Esophagus (tissue), 2 donors: ENCODE measurements around the gene LAMA3. TPM values are rescaled to one million over a fixed set of nuclear protein-coding genes. Genes with fewer than 3 reads are reported as not detected.

ENCODE experiments used
- H3K27ac ChIP-seq, 2 donors: one replicate each; pipeline ENCODE4 v1.5.1; 2013; ENCODE audit warnings: low read depth in 2 of 2, mild to moderate bottlenecking in 2 of 2, inconsistent platforms in 1 of 2, low read length in 1 of 2, moderate library complexity in 1 of 2
- H3K27me3 ChIP-seq, 2 donors: one replicate each; pipeline ENCODE4 v1.6.1; 2013; ENCODE audit warnings: low read length in 2 of 2, control low read depth in 1 of 2, mild to moderate bottlenecking in 1 of 2; ENCODE audit not compliant: insufficient read depth in 2 of 2, control insufficient read depth in 1 of 2
- H3K36me3 ChIP-seq, 2 donors: one replicate each; pipeline ENCODE4 v1.6.1; 2013; ENCODE audit warnings: low read length in 1 of 2; ENCODE audit not compliant: control insufficient read depth in 2 of 2, insufficient read depth in 2 of 2
- H3K4me1 ChIP-seq, 2 donors: one replicate each; pipeline ENCODE4 v1.6.1; 2013; ENCODE audit warnings: low read length in 1 of 2; ENCODE audit not compliant: control insufficient read depth in 2 of 2, insufficient read depth in 2 of 2
- H3K4me3 ChIP-seq, 2 donors: one replicate each; pipeline ENCODE4 v1.5.1; 2013; ENCODE audit warnings: low read length in 2 of 2, mild to moderate bottlenecking in 2 of 2, low read depth in 1 of 2, moderate library complexity in 1 of 2
- H3K9me3 ChIP-seq, 2 donors: one replicate each; pipeline ENCODE4 v1.6.1; 2013; ENCODE audit warnings: mild to moderate bottlenecking in 2 of 2, low read depth in 1 of 2, low read length in 1 of 2, moderate library complexity in 1 of 2; ENCODE audit not compliant: control insufficient read depth in 2 of 2, insufficient read depth in 1 of 2
- WGBS, 2 donors: extraction: QIAGEN DNeasy Blood & Tissue Kit; methylation state at CpG; one replicate each; pipeline ENCODE4 v1.1.7; 2013; 5-methylcytosine and 5-hydroxymethylcytosine counted together
- polyA plus RNA-seq, 2 donors: library from polyadenylated mRNA; stranded (reverse); fragments of 200-250 nt; gene quantifications; one replicate each; pipeline ENCODE4 v1.2.3, GENCODE V29; 2013
- donor health status: healthy with polysubstance abuse.
- donor health status: Bipolar disorder and iron deficiency.

The LAMA3 gene
- polyA plus RNA-seq, 2 donors = 8.0 to 11.5 TPM

- Histone ChIP-seq H3K4me3 (no peak overlapping the region), H3K4me1 (peaks cover 2 to 4% of the 10 kb centered on the region in 2 donors), H3K9me3 (no peaks in the 10 kb centered on the region), H3K36me3 (peaks cover 0 to 3% of the 10 kb centered on the region in 2 donors), H3K27me3 (no peaks in the 10 kb centered on the region), H3K27ac (no peak overlapping the region)
- 75 to 76% methylated on average over 8 of the region's 8 CpGs for WGBS, 2 donors
Measured at GRCh38 chr18:23648940-23649607, 40.2 kb upstream of the LAMA3 start.

GRCh38 chr18:23650968-23651927, 38.0 kb upstream of the LAMA3 start:
- Histone ChIP-seq H3K36me3 (no peaks in the 10 kb centered on the region), H3K4me3 (no peak overlapping the region), H3K27ac (peak overlapping the region; percentile 47 to 78), H3K4me1 (peaks cover 0 to 4% of the 10 kb centered on the region in 2 donors), H3K27me3 (no peaks in the 10 kb centered on the region), H3K9me3 (no peaks in the 10 kb centered on the region)
- WGBS, 2 donors = 70 to 78% methylated on average over 6 of the region's 6 CpGs

- 82 to 85% methylated on average over 6 of the region's 6 CpGs for WGBS, 2 donors
- Histone ChIP-seq H3K27ac (peak overlapping the region in 1 of 2 donors; percentile 33), H3K4me1 (peaks cover 0 to 4% of the 10 kb centered on the region in 2 donors), H3K4me3 (no peak overlapping the region), H3K9me3 (no peaks in the 10 kb centered on the region), H3K36me3 (no peaks in the 10 kb centered on the region), H3K27me3 (no peaks in the 10 kb centered on the region)
Measured at GRCh38 chr18:23652232-23652631, 37.0 kb upstream of the LAMA3 start.

- H3K27ac ChIP-seq = no peak overlapping the region
- H3K4me3 ChIP-seq = no peak overlapping the region
- peaks cover 0 to 2% of the 10 kb centered on the region in 2 donors for H3K4me1 ChIP-seq
- H3K27me3 ChIP-seq = no peaks in the 10 kb centered on the region
- H3K9me3 ChIP-seq = no peaks in the 10 kb centered on the region
- 91 to 92% methylated on average over 5 of the region's 5 CpGs for WGBS, 2 donors
- no peaks in the 10 kb centered on the region for H3K36me3 ChIP-seq
Measured at GRCh38 chr18:23658285-23658684, 31.0 kb upstream of the LAMA3 start.

GRCh38 chr18:23661735-23662308, 27.4 kb upstream of the LAMA3 start:
- Histone ChIP-seq H3K9me3 (no peaks in the 10 kb centered on the region), H3K27ac (peak overlapping the region; percentile 8 to 14), H3K27me3 (no peaks in the 10 kb centered on the region), H3K4me3 (peak overlapping the region; percentile 62 to 69), H3K36me3 (no peaks in the 10 kb centered on the region), H3K4me1 (peaks cover 0 to 2% of the 10 kb centered on the region in 2 donors)
- WGBS, 2 donors = 39 to 40% methylated on average over 9 of the region's 9 CpGs

DNA sequence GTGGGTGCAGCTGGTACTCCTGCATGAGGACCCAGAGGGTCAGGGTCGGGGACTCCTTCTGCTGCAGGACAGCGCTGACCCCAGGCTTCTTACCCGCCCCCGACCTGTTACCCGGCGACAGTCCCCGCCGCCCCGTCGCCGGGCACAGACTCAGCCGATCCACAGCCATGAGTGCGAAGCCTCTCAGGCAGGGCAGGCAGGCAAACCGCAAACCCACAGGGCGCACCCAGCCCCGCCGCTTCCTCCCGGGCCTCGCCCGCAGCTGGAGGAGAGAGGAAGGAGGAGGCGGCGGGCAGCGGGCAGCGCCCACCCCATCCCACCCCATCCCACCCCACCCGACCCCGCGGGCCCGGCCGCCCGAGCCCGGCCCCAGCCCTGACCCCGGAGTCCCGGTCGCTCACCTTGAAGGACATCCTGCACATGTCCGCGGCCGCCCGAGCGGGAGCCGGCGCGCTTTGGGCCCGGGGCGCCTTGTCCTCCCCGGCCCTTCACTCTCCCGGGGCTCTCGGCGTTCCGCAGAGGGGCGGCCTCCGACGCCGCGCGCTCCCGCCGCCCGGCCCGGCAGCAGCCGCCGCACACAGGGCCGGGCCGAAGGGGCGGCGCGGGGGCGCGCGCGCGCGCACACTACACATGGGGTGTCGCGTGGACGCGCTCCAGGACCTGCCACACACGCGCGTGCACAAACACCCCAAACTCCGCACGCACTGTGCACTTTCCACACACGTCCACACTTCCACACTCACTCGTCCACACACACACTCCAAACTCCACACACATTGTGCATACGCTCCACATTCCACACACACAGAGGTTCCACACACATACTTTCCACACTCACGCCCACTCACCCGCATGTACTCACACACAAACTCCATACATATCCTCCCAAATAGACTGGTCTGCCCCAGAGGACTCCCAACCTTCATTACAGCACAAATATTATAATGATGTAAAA, 26.7 kb upstream of the LAMA3 start, which contains the start of gene ANKRD29:
ANKRD29 (minus strand) TSS at position 603 of the 955 bp plus-strand sequence; CDS start at position 422, 181 bp downstream.
- no peaks in the 10 kb centered on the region for H3K9me3 ChIP-seq
- peak within 1 kb of the TSS; percentile 62 to 69 for H3K4me3 ChIP-seq
- 1% methylated on average over 60 to 85 of the region's 86 CpGs for WGBS, 2 donors
- no peaks in the 10 kb centered on the region for H3K36me3 ChIP-seq
- peaks cover 0 to 2% of the 10 kb centered on the region in 2 donors for H3K4me1 ChIP-seq
- peak within 1 kb of the TSS; percentile 8 to 14 for H3K27ac ChIP-seq
- no peaks in the 10 kb centered on the region for H3K27me3 ChIP-seq

DNA sequence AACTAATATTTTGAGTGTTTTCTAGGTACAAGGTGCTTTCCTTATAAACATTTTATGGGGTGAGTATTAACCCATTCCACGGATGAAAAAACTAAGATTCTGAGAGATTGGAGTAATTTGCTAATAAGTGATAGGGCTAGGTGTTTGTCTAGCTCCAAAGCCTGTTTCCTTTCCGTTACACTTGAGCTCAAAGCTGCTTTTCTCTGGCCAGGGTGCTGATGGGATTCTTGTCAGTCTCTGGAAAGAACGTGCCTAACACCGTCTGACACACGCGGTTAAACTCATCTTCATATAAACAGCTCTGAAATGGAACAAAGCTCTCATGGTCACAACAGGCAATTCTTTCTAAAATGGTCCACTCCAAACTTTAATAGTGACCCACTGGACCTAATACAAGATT, 24.6 kb upstream of the LAMA3 start:
- Histone ChIP-seq H3K36me3 (no peaks in the 10 kb centered on the region), H3K4me3 (no peak overlapping the region), H3K27me3 (no peaks in the 10 kb centered on the region), H3K27ac (no peak overlapping the region), H3K9me3 (no peaks in the 10 kb centered on the region), H3K4me1 (peaks cover 0 to 2% of the 10 kb centered on the region in 2 donors)
- 55 to 58% methylated on average over 6 of the region's 6 CpGs for WGBS, 2 donors

DNA sequence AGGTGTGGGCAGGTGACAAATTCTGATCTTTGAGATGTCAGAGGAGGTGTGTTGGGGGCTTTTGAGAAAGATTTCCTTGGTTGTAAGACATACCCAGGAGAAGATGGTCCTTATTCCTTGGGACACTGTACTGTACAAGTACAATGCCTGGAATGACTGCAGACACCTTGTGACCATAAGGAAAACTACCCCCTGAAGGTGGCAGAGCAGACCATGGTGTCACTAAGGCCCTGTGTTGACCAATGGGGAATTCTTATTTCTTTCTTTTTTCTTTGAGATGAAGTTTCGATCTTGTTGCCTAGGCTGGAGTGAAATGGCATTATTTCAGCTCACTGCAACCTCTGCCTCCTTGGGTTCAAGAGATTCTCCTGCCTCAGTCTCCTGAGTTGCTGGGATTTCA, 22.1 kb upstream of the LAMA3 start:
- Histone ChIP-seq H3K27me3 (no peaks in the 10 kb centered on the region), H3K9me3 (no peaks in the 10 kb centered on the region), H3K27ac (no peak overlapping the region), H3K4me3 (no peak overlapping the region), H3K36me3 (no peaks in the 10 kb centered on the region), H3K4me1 (peaks cover 0 to 2% of the 10 kb centered on the region in 2 donors)
- WGBS, 2 donors = 90 to 100% methylated on average over 1 of the region's 1 CpG
